Mammary epithelial cell (primary cell): ENCODE results near the gene PLG.
"Not testable (repeated sequence)": the region's sequence is repeated elsewhere in the genome, so short reads cannot be mapped to it uniquely, and the experiment has no call there.

Source experiments
- CTCF ChIP-seq, 2 donors: IDR thresholded peaks in 1 of 2; conservative IDR thresholded peaks in 1 of 2; 2 replicates each; pipeline ENCODE4 v1.5.1; 2011 to 2012; ENCODE audit warnings: inconsistent platforms in 2 of 2, low read length in 2 of 2, mild to moderate bottlenecking in 2 of 2, control low read depth in 1 of 2, low read depth in 1 of 2; ENCODE audit not compliant: insufficient read depth in 1 of 2; ENCODE audit errors: extremely low read depth in 1 of 2
- EZH2 ChIP-seq: IDR thresholded peaks from 2 replicates; pipeline ENCODE4 v1.6.1; 2012; ENCODE audit warnings: low read length, inconsistent platforms, borderline replicate concordance

GRCh38 chr6:160664198-160664597 is 37.8 kb upstream of the PLG start, which contains the start of gene LPA:
- TF ChIP-seq EZH2; CTCF (conservative IDR thresholded peaks at IDR 0.05 in 1 of 2, IDR thresholded peaks at IDR 0.05 in 1 of 2; ENCODE audit: extremely low read depth in 1 of 2, insufficient read depth in 1 of 2, low read depth in 1 of 2, low read length in 2 of 2): not testable (repeated sequence)
